Tibial nerve (tissue), 3 donors: ENCODE results near the gene MIOX.

ENCODE experiments used
- POLR2A ChIP-seq, 2 donors: fragments of 450-650 bp; IDR thresholded peaks; one replicate each; pipeline ENCODE4 v1.6.1; 2017; ENCODE audit warnings: antibody characterized with exemption in 2 of 2, mild to moderate bottlenecking in 2 of 2, moderate library complexity in 2 of 2
- TF ChIP-seq, protein P1 (sequence below), 5 experiments: fragments of 200-600 bp in 3 of 5; fragments of 450-650 bp in 2 of 5; sonication (generic) in 3 of 5; IDR thresholded peaks; one replicate each; pipeline ENCODE4 v1.5.1; 2016 to 2019; ENCODE audit warnings: antibody characterized with exemption in 5 of 5, mild to moderate bottlenecking in 3 of 5, moderate library complexity in 2 of 5

DNA sequence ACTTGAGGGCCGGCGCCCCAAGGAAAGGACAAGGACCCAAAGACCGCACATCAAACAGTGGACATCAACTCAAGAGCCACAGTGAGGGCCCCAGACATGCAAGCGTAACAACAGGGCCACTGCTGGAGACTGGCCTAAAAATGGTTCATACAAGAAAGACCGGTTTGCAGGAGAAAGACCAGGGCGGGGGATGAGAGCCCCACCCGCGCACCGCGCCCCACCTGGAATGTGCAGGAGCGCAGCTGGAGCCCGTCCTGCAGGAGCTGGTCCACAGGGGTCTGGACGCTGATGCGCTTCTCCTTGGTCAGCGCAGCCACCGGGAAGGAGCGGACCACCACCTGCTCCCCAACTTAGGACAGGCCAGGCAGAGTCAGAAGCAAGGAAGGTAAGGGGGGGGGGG lies 25.7 kb upstream of the MIOX start:
- TF ChIP-seq, protein P1, sequence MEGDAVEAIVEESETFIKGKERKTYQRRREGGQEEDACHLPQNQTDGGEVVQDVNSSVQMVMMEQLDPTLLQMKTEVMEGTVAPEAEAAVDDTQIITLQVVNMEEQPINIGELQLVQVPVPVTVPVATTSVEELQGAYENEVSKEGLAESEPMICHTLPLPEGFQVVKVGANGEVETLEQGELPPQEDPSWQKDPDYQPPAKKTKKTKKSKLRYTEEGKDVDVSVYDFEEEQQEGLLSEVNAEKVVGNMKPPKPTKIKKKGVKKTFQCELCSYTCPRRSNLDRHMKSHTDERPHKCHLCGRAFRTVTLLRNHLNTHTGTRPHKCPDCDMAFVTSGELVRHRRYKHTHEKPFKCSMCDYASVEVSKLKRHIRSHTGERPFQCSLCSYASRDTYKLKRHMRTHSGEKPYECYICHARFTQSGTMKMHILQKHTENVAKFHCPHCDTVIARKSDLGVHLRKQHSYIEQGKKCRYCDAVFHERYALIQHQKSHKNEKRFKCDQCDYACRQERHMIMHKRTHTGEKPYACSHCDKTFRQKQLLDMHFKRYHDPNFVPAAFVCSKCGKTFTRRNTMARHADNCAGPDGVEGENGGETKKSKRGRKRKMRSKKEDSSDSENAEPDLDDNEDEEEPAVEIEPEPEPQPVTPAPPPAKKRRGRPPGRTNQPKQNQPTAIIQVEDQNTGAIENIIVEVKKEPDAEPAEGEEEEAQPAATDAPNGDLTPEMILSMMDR (IDR thresholded peaks at IDR 0.05) = no peak
- TF ChIP-seq POLR2A (IDR thresholded peaks at IDR 0.05) = no peak
